Keratinocyte (primary cell): ENCODE measurements around the gene NRN1L. TPM values are rescaled to one million over a fixed set of nuclear protein-coding genes. Genes with fewer than 3 reads are reported as not detected.

Source experiments
- DNase-seq: peaks from one replicate; pipeline ENCODE4 v3.0.0-alpha.2; 2011; ENCODE audit warnings: low read depth, missing footprints, low spot score
- FAIRE-seq: peaks from 2 replicates; lab custom pipeline; 2011; peaks lifted over from hg19 to GRCh38; lab: Jason Lieb, UNC
- H2AFZ ChIP-seq: 2 replicates; pipeline ENCODE4 v1.6.0; 2012; ENCODE audit warnings: low read length, control low read depth, inconsistent platforms; ENCODE audit not compliant: control insufficient read depth
- H3K27ac ChIP-seq: 2 replicates; pipeline ENCODE4 v1.5.1; 2011; ENCODE audit warnings: low read length; ENCODE audit not compliant: control insufficient read depth, insufficient read depth
- H3K27me3 ChIP-seq: 3 replicates; pipeline ENCODE4 v1.6.0; 2011; ENCODE audit warnings: low read length; ENCODE audit not compliant: control insufficient read depth, insufficient read depth; ENCODE audit errors: extremely low read depth
- H3K36me3 ChIP-seq, 2 experiments: 2 replicates in 1 of 2; 3 replicates in 1 of 2; pipeline ENCODE4 v1.5.1; 2011; ENCODE audit warnings: low read length in 2 of 2, mild to moderate bottlenecking in 1 of 2; ENCODE audit not compliant: control insufficient read depth in 2 of 2, insufficient read depth in 2 of 2; ENCODE audit errors: extremely low read depth in 1 of 2
- H3K4me1 ChIP-seq: 3 replicates; pipeline ENCODE4 v1.5.1; 2011; ENCODE audit warnings: low read length; ENCODE audit not compliant: control insufficient read depth, insufficient read depth; ENCODE audit errors: extremely low read depth
- H3K4me2 ChIP-seq: 3 replicates; pipeline ENCODE4 v1.6.0; 2011; ENCODE audit warnings: low read depth, low read length; ENCODE audit not compliant: control insufficient read depth, insufficient read depth; ENCODE audit errors: extremely low read depth
- H3K4me3 ChIP-seq, 3 experiments: fragments of 200-600 bp in 1 of 3; sonication (generic) in 1 of 3; 2 replicates in 2 of 3; 3 replicates in 1 of 3; pipeline ENCODE4 v1.5.1; 2011 to 2016; ENCODE audit warnings: low read length in 3 of 3, mild to moderate bottlenecking in 3 of 3, control low read depth in 2 of 3, inconsistent platforms in 1 of 3, low read depth in 1 of 3, mixed read lengths in 1 of 3, mixed run types in 1 of 3, moderate library complexity in 1 of 3; ENCODE audit not compliant: control insufficient read depth in 2 of 3, insufficient read depth in 2 of 3; ENCODE audit errors: extremely low read depth in 1 of 3
- H3K79me2 ChIP-seq: 2 replicates; pipeline ENCODE4 v1.6.0; 2012; ENCODE audit warnings: low read length; ENCODE audit not compliant: control insufficient read depth, insufficient read depth
- H3K9ac ChIP-seq: 3 replicates; pipeline ENCODE4 v1.6.0; 2011; ENCODE audit warnings: low read length; ENCODE audit not compliant: control insufficient read depth, insufficient read depth; ENCODE audit errors: extremely low read depth
- H3K9me1 ChIP-seq: 3 replicates; pipeline ENCODE4 v1.6.0; 2011; ENCODE audit warnings: low read length; ENCODE audit not compliant: control insufficient read depth, insufficient read depth; ENCODE audit errors: extremely low read depth
- H3K9me3 ChIP-seq: 2 replicates; pipeline ENCODE4 v1.5.1; 2012; ENCODE audit warnings: low read depth, low read length; ENCODE audit not compliant: control insufficient read depth
- H4K20me1 ChIP-seq: 3 replicates; pipeline ENCODE4 v1.6.0; 2011; ENCODE audit warnings: low read length; ENCODE audit not compliant: control insufficient read depth, insufficient read depth; ENCODE audit errors: extremely low read depth
- EZH2 ChIP-seq: IDR thresholded peaks from one replicate; pipeline ENCODE4 v1.6.1; 2012; ENCODE audit warnings: inconsistent platforms, mild to moderate bottlenecking, low read length, moderate library complexity
- dilution Hi-C: fragments of 300-500 bp; cut with MboI; formaldehyde crosslinking; loops from one replicate; pipeline ENCODE4 v1.7.0; 2020; ENCODE audit warnings: low sequenced_read_pairs; ENCODE audit not compliant: extremely low pct_ligation_motif_present
- polyA plus RNA-seq, 5 experiments: library from polyadenylated mRNA; depleted of rRNA in 3 of 5; stranded (reverse) in 3 of 5; stranded (forward) in 1 of 5; unstranded in 1 of 5; fragments of >200 nt; gene quantifications; 1 replicate in 1 of 5; 2 replicates in 3 of 5; 3 replicates in 1 of 5; pipeline versions ENCODE4 v1.2.1 to v1.2.3, GENCODE V29; 2011 to 2012; ENCODE audit warnings: missing spikeins in 2 of 5, low read depth in 1 of 5, low replicate concordance in 1 of 5
- TF ChIP-seq, protein P1 (sequence below), 3 experiments: IDR thresholded peaks in 1 of 3; conservative IDR thresholded peaks in 1 of 3; optimal IDR thresholded peaks in 1 of 3; 2 replicates in 2 of 3; 3 replicates in 1 of 3; pipeline versions ENCODE3 to v1.5.1; 2011; ENCODE audit warnings: low read length in 3 of 3, mild to moderate bottlenecking in 3 of 3, moderate library complexity in 2 of 3, control low read depth in 1 of 3, inconsistent platforms in 1 of 3; ENCODE audit not compliant: insufficient read depth in 2 of 3; ENCODE audit errors: extremely low read depth in 1 of 3

Gene NRN1L
- polyA plus RNA-seq, 1 donor (not counting 4 experiments of a cell fraction or from before 2014, with no cell fraction given), result not detected

GRCh38 chr16:67846320-67847063, 38.2 kb upstream of the NRN1L start, which contains the start of gene NUTF2:
TSS of gene NUTF2 (plus strand) at chr16:67846933. CDS start at chr16:67865131, 18,198 bp downstream.
- H3K27me3 ChIP-seq, result no peaks in the 10 kb centered on the region
- peaks cover 67% of the 10 kb centered on the region for H3K79me2 ChIP-seq
- H2AFZ ChIP-seq, result peak within 1 kb of the TSS; percentile 82
- peak within 1 kb of the TSS; percentile 92 to 97 (median 97) for H3K4me3 ChIP-seq
- peaks cover 6% of the 10 kb centered on the region for H3K9me1 ChIP-seq
- peaks cover 49% of the 10 kb centered on the region for H3K4me1 ChIP-seq
- no peak for TF ChIP-seq EZH2
- TF ChIP-seq, protein P1, sequence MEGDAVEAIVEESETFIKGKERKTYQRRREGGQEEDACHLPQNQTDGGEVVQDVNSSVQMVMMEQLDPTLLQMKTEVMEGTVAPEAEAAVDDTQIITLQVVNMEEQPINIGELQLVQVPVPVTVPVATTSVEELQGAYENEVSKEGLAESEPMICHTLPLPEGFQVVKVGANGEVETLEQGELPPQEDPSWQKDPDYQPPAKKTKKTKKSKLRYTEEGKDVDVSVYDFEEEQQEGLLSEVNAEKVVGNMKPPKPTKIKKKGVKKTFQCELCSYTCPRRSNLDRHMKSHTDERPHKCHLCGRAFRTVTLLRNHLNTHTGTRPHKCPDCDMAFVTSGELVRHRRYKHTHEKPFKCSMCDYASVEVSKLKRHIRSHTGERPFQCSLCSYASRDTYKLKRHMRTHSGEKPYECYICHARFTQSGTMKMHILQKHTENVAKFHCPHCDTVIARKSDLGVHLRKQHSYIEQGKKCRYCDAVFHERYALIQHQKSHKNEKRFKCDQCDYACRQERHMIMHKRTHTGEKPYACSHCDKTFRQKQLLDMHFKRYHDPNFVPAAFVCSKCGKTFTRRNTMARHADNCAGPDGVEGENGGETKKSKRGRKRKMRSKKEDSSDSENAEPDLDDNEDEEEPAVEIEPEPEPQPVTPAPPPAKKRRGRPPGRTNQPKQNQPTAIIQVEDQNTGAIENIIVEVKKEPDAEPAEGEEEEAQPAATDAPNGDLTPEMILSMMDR (optimal IDR thresholded peaks at IDR 0.05 in 1 of 3, IDR thresholded peaks at IDR 0.05 in 1 of 3, conservative IDR thresholded peaks at IDR 0.05 in 1 of 3; ENCODE audit: extremely low read depth in 1 of 3, insufficient read depth in 2 of 3, low read length in 3 of 3), result no peak
- H3K36me3 ChIP-seq, result peaks cover 6 to 8% of the 10 kb centered on the region in 2 experiments
- DNase-seq, result no peak
- peaks cover 2% of the 10 kb centered on the region for H4K20me1 ChIP-seq
- peak within 1 kb of the TSS; percentile 97 for H3K27ac ChIP-seq
- FAIRE-seq, result no peak
- peak within 1 kb of the TSS; percentile 98 for H3K4me2 ChIP-seq
- dilution Hi-C loops, result no loop called here
- peak within 1 kb of the TSS; percentile 100 for H3K9ac ChIP-seq
- no peaks in the 10 kb centered on the region for H3K9me3 ChIP-seq

- DNase-seq, result no peak
- Histone ChIP-seq H3K4me1 (peaks cover 48% of the 10 kb centered on the region), H4K20me1 (peaks cover 2% of the 10 kb centered on the region)
Observed at GRCh38 chr16:67847064-67847861, 37.4 kb upstream of the NRN1L start, which contains the start of gene CENPT. TSS of gene CENPT (minus strand) at chr16:67847693. CDS start at chr16:67833859, 13,834 bp downstream.

More at GRCh38 chr16:67847064-67847861, 37.4 kb upstream of the NRN1L start, which contains the start of gene CENPT:
- FAIRE-seq, result no peak
- H3K4me2 ChIP-seq, result peak within 1 kb of the TSS; percentile 98
- no peak for TF ChIP-seq EZH2
- TF ChIP-seq, protein P1 (optimal IDR thresholded peaks at IDR 0.05 in 1 of 3, IDR thresholded peaks at IDR 0.05 in 1 of 3, conservative IDR thresholded peaks at IDR 0.05 in 1 of 3; ENCODE audit: extremely low read depth in 1 of 3, insufficient read depth in 2 of 3, low read length in 3 of 3), result no peak
- peaks cover 6 to 13% of the 10 kb centered on the region in 2 experiments for H3K36me3 ChIP-seq
- no peaks in the 10 kb centered on the region for H3K9me3 ChIP-seq
- H3K9me1 ChIP-seq, result peaks cover 6% of the 10 kb centered on the region
- H3K9ac ChIP-seq, result peak within 1 kb of the TSS; percentile 100
- H2AFZ ChIP-seq, result peak within 1 kb of the TSS; percentile 82
- dilution Hi-C loops, result no loop called here
- H3K4me3 ChIP-seq, result peak within 1 kb of the TSS; percentile 92 to 97 (median 97)
- H3K27me3 ChIP-seq, result no peaks in the 10 kb centered on the region
- H3K79me2 ChIP-seq, result peaks cover 75% of the 10 kb centered on the region
- H3K27ac ChIP-seq, result peak within 1 kb of the TSS; percentile 97
